SK-N-SH (cell line): ENCODE measurements around the gene ASCC3. TPM values are rescaled to one million over a fixed set of nuclear protein-coding genes. Genes with fewer than 3 reads are reported as not detected.
A peak's percentile ranks its signal among the peaks of the same experiment; 100 is the strongest.

Experiments
- CTCF ChIA-PET: fragments of 300-600, 350-600 bp; formaldehyde crosslinking; extraction: SDS; loops from one replicate; lab custom pipeline; 2021; lab: Yijun Ruan, JAX
- POLR2A ChIA-PET: fragments of 350-600 bp; sonication (Branson Sonifier 250); formaldehyde crosslinking; extraction: SDS; loops from one replicate; lab custom pipeline; 2020; ENCODE audit warnings: antibody characterized with exemption, inconsistent platforms; lab: Yijun Ruan, JAX
- DNase-seq: peaks from one replicate; pipeline ENCODE4 v3.0.0; 2012
- H2AFZ ChIP-seq: fragments of 200-600 bp; sonication (generic); 2 replicates; pipeline ENCODE4 v1.8.1; 2016; ENCODE audit warnings: antibody characterized with exemption, mild to moderate bottlenecking, low read depth
- H3F3A ChIP-seq: fragments of 200-600 bp; sonication (generic); replicated peaks from 2 replicates; pipeline ENCODE3; 2016; ENCODE audit warnings: antibody characterized with exemption, mild to moderate bottlenecking; ENCODE audit not compliant: insufficient read depth
- H3K27ac ChIP-seq, 2 experiments: fragments of 200-500 bp in 1 of 2; fragments of 200-600 bp in 1 of 2; sonication (Bioruptor generic) in 1 of 2; sonication (generic), shearing (Covaris generic) in 1 of 2; 2 replicates each; pipeline versions ENCODE4 v1.5.1 to v1.6.1; 2014 to 2016; ENCODE audit warnings: low read depth in 2 of 2, inconsistent platforms in 1 of 2, low read length in 1 of 2, mild to moderate bottlenecking in 1 of 2, mixed read lengths in 1 of 2
- H3K27me3 ChIP-seq: fragments of 200-600 bp; sonication (generic), shearing (Covaris generic); 2 replicates; pipeline ENCODE4 v1.6.1; 2016; ENCODE audit warnings: mixed run types; ENCODE audit not compliant: insufficient read depth
- H3K36me3 ChIP-seq, 2 experiments: fragments of 200-500 bp in 1 of 2; fragments of 200-600 bp in 1 of 2; sonication (Bioruptor generic) in 1 of 2; sonication (generic) in 1 of 2; replicated peaks in 1 of 2; 2 replicates each; pipeline versions ENCODE3 to v1.5.1; 2014 to 2016; ENCODE audit warnings: low read length in 1 of 2, mild to moderate bottlenecking in 1 of 2; ENCODE audit not compliant: insufficient read depth in 2 of 2, control insufficient read depth in 1 of 2
- H3K4me1 ChIP-seq, 2 experiments: fragments of 200-500 bp in 1 of 2; fragments of 200-600 bp in 1 of 2; sonication (Bioruptor generic) in 1 of 2; sonication (generic), shearing (Covaris generic) in 1 of 2; 2 replicates each; pipeline versions ENCODE4 v1.5.1 to v1.6.1; 2014 to 2016; ENCODE audit warnings: low read depth in 1 of 2, low read length in 1 of 2, mixed run types in 1 of 2; ENCODE audit not compliant: insufficient read depth in 2 of 2, control insufficient read depth in 1 of 2
- H3K4me2 ChIP-seq: fragments of 200-600 bp; sonication (generic), shearing (Covaris generic); 2 replicates; pipeline ENCODE4 v1.6.1; 2017; ENCODE audit warnings: mixed run types
- H3K4me3 ChIP-seq, 2 experiments: fragments of 200-500 bp in 1 of 2; fragments of 200-600 bp in 1 of 2; sonication (Bioruptor generic) in 1 of 2; sonication (generic), shearing (Covaris generic) in 1 of 2; 2 replicates each; pipeline versions ENCODE4 v1.5.1 to v1.8.1; 2014 to 2016; ENCODE audit warnings: low read depth in 2 of 2, inconsistent platforms in 1 of 2, low read length in 1 of 2, mild to moderate bottlenecking in 1 of 2, mixed read lengths in 1 of 2, moderate library complexity in 1 of 2
- H3K79me2 ChIP-seq: fragments of 200-600 bp; sonication (generic); 2 replicates; pipeline ENCODE4 v1.8.1; 2017; ENCODE audit warnings: mild to moderate bottlenecking; ENCODE audit not compliant: insufficient read depth
- H3K9ac ChIP-seq: fragments of 200-600 bp; sonication (generic); 2 replicates; pipeline ENCODE4 v1.6.1; 2017; ENCODE audit warnings: mixed run types
- H3K9me2 ChIP-seq: fragments of 200-600 bp; sonication (generic); 2 replicates; pipeline ENCODE4 v1.6.1; 2017; ENCODE audit warnings: mixed run types
- H3K9me3 ChIP-seq: fragments of 200-600 bp; sonication (generic); 2 replicates; pipeline ENCODE4 v1.6.1; 2017; ENCODE audit warnings: mixed run types, mild to moderate bottlenecking, moderate library complexity
- H4K20me1 ChIP-seq: fragments of 200-600 bp; sonication (generic); 2 replicates; pipeline ENCODE4 v1.6.1; 2017; ENCODE audit warnings: mild to moderate bottlenecking, mixed run types; ENCODE audit not compliant: insufficient read depth
- CTCF ChIP-seq: fragments of 200-600 bp; sonication (generic); IDR thresholded peaks from 2 replicates; pipeline ENCODE4 v1.6.1; 2017; ENCODE audit warnings: antibody characterized with exemption, mild to moderate bottlenecking, moderate library complexity
- EZH2phosphoT487 ChIP-seq: fragments of 200-600 bp; sonication (generic); IDR thresholded peaks from 2 replicates; pipeline ENCODE4 v1.6.1; 2017; ENCODE audit warnings: low read depth, mixed run types, mild to moderate bottlenecking, antibody characterized with exemption, moderate library complexity, borderline replicate concordance
- GATA2 ChIP-seq: sonication (generic); formaldehyde crosslinking; IDR thresholded peaks from 2 replicates; pipeline ENCODE4 v1.5.0; 2020; ENCODE audit warnings: mild to moderate bottlenecking, missing genetic modification reagents
- IRF3 ChIP-seq: fragments of 150-350 bp; IDR thresholded peaks from 2 replicates; pipeline ENCODE4 v1.6.1; 2016; ENCODE audit warnings: mild to moderate bottlenecking, low read depth, low read length
- JUND ChIP-seq: IDR thresholded peaks from 2 replicates; pipeline ENCODE4 v1.4.0; 2012
- MXI1 ChIP-seq: IDR thresholded peaks from 2 replicates; pipeline ENCODE4 v1.6.1; 2012; ENCODE audit warnings: mild to moderate bottlenecking, low read depth, low read length, improper control_type of control experiment
- NFIC ChIP-seq: IDR thresholded peaks from 2 replicates; pipeline ENCODE4 v1.4.0; 2012; ENCODE audit warnings: borderline replicate concordance
- PBX3 ChIP-seq: IDR thresholded peaks from 2 replicates; pipeline ENCODE4; 2012
- RCOR1 ChIP-seq: fragments of 150-350 bp; IDR thresholded peaks from 2 replicates; pipeline ENCODE4 v1.6.1; 2017; ENCODE audit warnings: antibody characterized with exemption, low read length
- REST ChIP-seq: IDR thresholded peaks from 2 replicates; pipeline ENCODE4 v1.6.1; 2012; ENCODE audit warnings: mild to moderate bottlenecking, low read depth, low read length, moderate library complexity
- SMC3 ChIP-seq: IDR thresholded peaks from 2 replicates; pipeline ENCODE4 v1.6.1; 2012; ENCODE audit warnings: low read depth, low read length, improper control_type of control experiment
- TAF1 ChIP-seq: IDR thresholded peaks from 2 replicates; pipeline ENCODE4 v1.6.1; 2012; ENCODE audit warnings: low read depth, mild to moderate bottlenecking, low read length, moderate library complexity, borderline replicate concordance
- USF1 ChIP-seq: IDR thresholded peaks from 2 replicates; pipeline ENCODE4 v1.4.0; 2012; ENCODE audit warnings: low read depth, borderline replicate concordance
- YY1 ChIP-seq: IDR thresholded peaks from 2 replicates; pipeline ENCODE4 v1.4.0; 2012; ENCODE audit warnings: low read depth, mild to moderate bottlenecking
- WGBS: methylation state at CpG from one replicate; pipeline ENCODE4 v1.1.6; 2017; ENCODE audit warnings: low lambda C conversion rate; 5-methylcytosine and 5-hydroxymethylcytosine counted together
- polyA plus RNA-seq, 3 experiments: library from polyadenylated mRNA; depleted of rRNA; stranded (reverse); fragments of >200 nt; gene quantifications; 2 replicates each; pipeline ENCODE4 v1.2.3, GENCODE V29; 2012

Gene ASCC3
- polyA plus RNA-seq, 1 of the 3 experiments (the other 2 are of a cell fraction): 17.9 TPM

- Histone ChIP-seq H3K9ac (no peak overlapping the region), H3K36me3 (peaks cover 0 to 13% of the 10 kb centered on the region in 2 experiments), H2AFZ (no peak overlapping the region), H4K20me1 (peaks cover 13% of the 10 kb centered on the region; the same call in 1 of the 2 replicates), H3K4me2 (no peak overlapping the region), H3K9me2 (no peaks in the 10 kb centered on the region), H3F3A (peaks cover 15% of the 10 kb centered on the region), H3K79me2 (no peaks in the 10 kb centered on the region), H3K4me3 (no peak overlapping the region), H3K9me3 (no peaks in the 10 kb centered on the region), H3K27ac (no peak overlapping the region), H3K4me1 (peaks cover 5 to 6% of the 10 kb centered on the region in 2 experiments; a peak in 2 of 4 replicates), H3K27me3 (no peaks in the 10 kb centered on the region)
- DNase-seq: no peak
- ChIA-PET POLR2A (no interaction called here), CTCF (interaction anchor here (1.5 kb wide), 1 partner anchor 686 kb away, joined by 3 read pairs; no protein-coding TSS in a partner anchor)
- 89% methylated on average over 5 of the region's 5 CpGs for WGBS
- TF ChIP-seq GATA2 (no peak), EZH2phosphoT487 (no peak), REST (no peak), YY1 (no peak)
These were observed 326.9 kb downstream of the ASCC3 start for GRCh38 chr6:100554228-100554627.

GRCh38 chr6:100553243-100553642, 327.9 kb downstream of the ASCC3 start:
- peaks cover 23% of the 10 kb centered on the region for H3F3A ChIP-seq
- H3K4me3 ChIP-seq: no peak overlapping the region
- no peak overlapping the region for H3K9ac ChIP-seq
- ChIA-PET POLR2A (no interaction called here), CTCF (interaction anchor here (1.5 kb wide), 1 partner anchor 685 kb away, joined by 3 read pairs; no protein-coding TSS in a partner anchor)
- peak; percentile 2 for DNase-seq
- no peak overlapping the region for H3K27ac ChIP-seq
- peaks cover 5 to 6% of the 10 kb centered on the region in 2 experiments; a peak in 2 of 4 replicates for H3K4me1 ChIP-seq
- no peaks in the 10 kb centered on the region for H3K27me3 ChIP-seq
- H4K20me1 ChIP-seq: peaks cover 16% of the 10 kb centered on the region; the same call in 1 of the 2 replicates
- 38% methylated on average over 1 of the region's 1 CpG for WGBS
- H3K9me3 ChIP-seq: no peaks in the 10 kb centered on the region
- peaks cover 0 to 5% of the 10 kb centered on the region in 2 experiments for H3K36me3 ChIP-seq
- H3K9me2 ChIP-seq: no peaks in the 10 kb centered on the region
- no peaks in the 10 kb centered on the region for H3K79me2 ChIP-seq
- H2AFZ ChIP-seq: no peak overlapping the region
- H3K4me2 ChIP-seq: no peak overlapping the region
- TF ChIP-seq NFIC: no peak
- no peak for TF ChIP-seq USF1
- no peak for TF ChIP-seq JUND
- TF ChIP-seq TAF1: no peak
- TF ChIP-seq CTCF: no peak
- TF ChIP-seq PBX3: no peak
- no peak for TF ChIP-seq REST
- TF ChIP-seq IRF3: no peak
- no peak for TF ChIP-seq MXI1
- no peak for TF ChIP-seq RCOR1
- no peak for TF ChIP-seq SMC3
